Left renal cortex interstitium (tissue), 4 donors: ENCODE measurements around the gene DNAJC7. TPM values are rescaled to one million over a fixed set of nuclear protein-coding genes. Genes with fewer than 3 reads are reported as not detected.
"Not testable (repeated sequence)": the region's sequence is repeated elsewhere in the genome, so short reads cannot be mapped to it uniquely, and the experiment has no call there.

ENCODE experiments used
- DNase-seq, 4 donors: peaks; one replicate each; pipeline ENCODE4 v3.0.0-alpha.2; 2013; ENCODE audit warnings: low read depth in 4 of 4, low spot score in 2 of 4, missing footprints in 1 of 4
- polyA plus RNA-seq, 4 donors: library from polyadenylated mRNA; unstranded; fragments of 120-200 nt; gene quantifications; one replicate each; pipeline ENCODE4 v1.2.1, GENCODE V29; 2013; ENCODE audit not compliant: insufficient read length in 4 of 4

Gene DNAJC7
- polyA plus RNA-seq, 4 donors: 122 to 167 (median 156) TPM

DNA sequence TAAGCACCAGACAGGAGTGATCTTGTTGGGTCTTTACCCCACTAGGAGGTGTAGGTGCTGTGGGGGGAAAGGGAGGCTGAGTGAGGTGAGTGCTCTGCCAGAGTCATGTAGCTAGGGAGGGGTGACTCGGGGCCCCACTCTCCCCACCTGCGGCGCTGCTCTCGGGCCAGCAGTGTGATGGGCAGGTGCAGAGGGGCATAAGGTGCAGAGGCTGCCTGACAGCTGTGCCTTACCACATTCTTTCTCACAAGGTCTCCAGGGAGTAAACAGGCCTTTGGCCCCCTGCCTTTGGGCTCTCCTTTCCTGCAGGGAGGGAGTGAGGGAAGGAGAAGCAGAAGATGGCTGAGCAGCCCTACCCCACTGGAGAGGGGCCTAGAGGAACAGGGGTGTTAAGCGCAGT, 55.1 kb downstream of the DNAJC7 start:
- no peak for DNase-seq

DNA sequence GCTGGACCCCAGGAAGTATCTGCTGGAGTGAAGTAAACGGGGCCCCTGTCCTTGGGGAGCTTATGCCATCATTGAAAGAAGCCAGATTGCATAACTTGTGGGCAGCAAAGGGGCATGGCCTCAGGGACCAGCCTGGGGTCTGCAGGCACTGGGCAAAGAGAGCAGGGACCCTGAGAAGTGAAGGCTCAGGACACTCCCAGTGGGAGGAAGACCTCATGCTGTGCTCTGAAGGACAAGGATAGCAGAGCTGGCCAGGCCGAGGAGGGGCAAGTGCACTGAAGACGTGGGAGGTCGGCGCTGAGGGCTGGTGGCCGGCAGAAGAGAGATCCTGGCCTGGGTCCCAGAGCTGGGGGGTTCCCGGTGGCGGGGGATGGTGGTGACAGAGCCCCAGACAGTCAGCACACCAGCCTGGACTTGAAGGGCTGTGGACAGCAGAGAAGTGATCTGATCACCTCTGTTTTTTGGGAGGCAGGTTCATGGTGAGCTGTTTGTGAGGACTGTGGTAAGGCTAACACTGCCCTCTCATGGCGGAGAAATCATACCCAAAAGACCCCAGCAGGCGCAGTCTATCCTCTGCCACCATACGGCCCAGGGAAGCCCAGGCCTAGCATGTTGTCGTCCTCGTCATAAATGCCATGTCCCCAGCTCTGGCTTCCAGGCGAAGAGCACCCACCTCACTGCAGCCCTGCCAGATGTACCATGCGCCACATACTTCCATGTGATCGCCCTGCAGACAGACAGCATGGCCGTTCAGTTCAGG, 57.7 kb downstream of the DNAJC7 start:
- no peak for DNase-seq

DNA sequence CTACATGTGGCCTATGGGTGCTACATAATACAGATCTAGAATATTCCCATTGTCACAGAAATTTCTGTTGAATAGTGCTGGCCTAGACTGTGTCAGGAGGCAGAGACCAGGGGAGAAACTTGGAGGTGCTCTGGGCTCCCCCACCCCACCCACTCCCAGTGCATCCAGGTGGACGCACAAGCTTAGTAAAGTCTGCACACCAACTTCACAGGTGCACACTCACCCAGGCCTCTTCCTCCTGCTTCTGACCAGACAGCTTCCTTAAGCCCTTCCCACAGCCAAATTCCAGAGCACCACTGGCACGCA, 58.3 kb downstream of the DNAJC7 start:
- DNase-seq: no peak

- DNase-seq: no peak
Observed at GRCh38 chr17:41957869-41958439, 59.3 kb downstream of the DNAJC7 start.

GRCh38 chr17:41957031-41957868, 60.0 kb downstream of the DNAJC7 start:
- no peak for DNase-seq

DNA sequence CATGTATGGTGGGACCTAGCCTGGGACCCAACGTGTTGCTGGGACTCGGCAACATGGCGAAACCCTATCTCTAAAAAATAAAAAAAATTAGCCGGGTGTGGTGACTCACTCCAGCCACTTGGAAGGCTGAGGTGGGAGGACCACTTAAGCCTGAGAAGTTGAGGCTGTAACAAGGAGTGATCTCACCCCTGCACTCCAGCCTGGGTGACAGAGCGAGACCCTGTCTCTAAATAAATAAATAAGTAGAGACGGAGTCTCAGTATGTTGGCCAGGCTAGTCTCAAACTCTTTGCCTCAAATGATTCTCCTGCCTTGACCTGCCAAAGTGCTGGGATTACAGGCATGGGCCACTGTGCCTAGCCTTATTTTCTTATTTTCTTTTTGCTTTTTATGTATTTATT, 60.7 kb downstream of the DNAJC7 start:
- no peak for DNase-seq

- no peak for DNase-seq
Observed at GRCh38 chr17:41948762-41949460, 68.3 kb downstream of the DNAJC7 start.

DNA sequence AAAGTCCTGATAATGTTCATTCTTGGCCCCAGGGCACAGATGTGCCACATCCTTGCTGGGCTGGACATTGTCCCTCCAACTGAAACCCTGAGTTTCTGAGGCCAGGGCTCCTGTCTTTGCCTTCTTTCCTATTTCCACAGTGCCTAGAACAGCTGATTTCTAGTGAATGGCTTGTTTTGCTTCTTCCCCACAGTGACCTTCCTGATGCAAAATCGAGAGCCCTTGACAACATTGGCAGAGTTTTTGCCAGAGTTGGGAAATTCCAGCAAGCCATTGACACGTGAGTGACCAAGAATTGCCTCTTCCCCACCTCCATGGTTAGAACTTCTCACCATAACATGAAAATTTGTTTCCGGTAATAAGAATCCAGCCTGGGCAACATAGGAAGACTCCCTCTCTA, 72.3 kb downstream of the DNAJC7 start:
- no peak for DNase-seq

DNA sequence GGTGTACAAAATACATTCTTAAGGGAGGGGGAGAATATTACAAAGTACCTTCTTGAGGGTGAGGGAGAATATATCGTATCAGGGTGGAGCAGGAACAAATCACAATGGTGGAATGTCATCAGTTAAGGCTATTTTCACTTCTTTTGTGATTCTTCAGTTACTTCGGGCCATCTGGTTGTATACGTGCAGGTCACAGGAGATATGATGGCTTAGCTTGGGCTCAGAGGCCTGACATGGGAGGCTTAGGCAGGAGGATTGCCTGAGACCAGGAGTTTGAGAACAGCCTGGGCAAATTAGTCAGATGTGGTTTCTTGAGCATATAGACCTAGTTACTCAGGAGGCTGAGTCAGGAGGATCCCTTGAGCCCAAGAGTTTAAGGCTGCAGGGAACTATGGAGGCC, 73.7 kb downstream of the DNAJC7 start:
- no peak for DNase-seq

- no peak for DNase-seq
Observed at GRCh38 chr17:41942626-41943373, 74.4 kb downstream of the DNAJC7 start.

DNA sequence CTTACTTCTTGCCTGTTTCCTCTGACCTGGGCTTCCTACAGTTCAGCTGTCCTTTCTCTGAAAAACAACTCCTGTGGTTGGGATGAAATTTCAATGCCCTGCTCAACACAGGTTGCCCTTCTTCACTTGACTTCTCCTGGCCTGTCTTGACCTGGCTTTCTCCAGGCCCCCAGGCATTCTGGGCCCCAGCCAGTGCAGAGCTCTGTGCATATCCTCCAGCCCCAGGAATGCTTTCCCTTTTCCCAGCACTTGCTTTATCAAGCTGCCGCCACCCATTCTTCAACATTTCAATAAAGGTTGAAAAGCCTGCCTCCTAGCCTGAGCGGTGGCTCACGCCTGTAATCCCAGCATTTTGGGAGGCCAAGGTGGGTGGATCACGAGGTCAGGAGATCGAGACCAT, 76.1 kb downstream of the DNAJC7 start:
- DNase-seq: no peak

DNA sequence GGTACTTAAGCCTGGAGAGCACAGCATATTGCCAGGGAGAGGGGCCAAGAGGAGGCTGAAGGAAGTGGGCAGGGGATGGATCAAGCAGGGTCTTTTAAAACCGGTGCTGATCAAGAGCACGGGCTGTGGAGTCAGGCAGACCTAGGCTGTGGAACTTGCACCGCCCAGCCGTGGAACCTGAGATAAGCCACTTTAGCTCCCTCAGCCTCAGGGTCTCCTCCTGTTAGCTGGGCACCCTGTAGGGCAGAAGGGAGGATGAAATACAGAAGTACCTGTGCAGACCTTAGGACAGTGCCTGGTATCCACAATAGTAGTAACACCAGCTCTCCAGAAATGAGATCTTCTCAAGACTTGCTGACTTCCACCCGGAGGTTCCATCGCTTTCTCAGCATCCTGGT, 77.5 kb downstream of the DNAJC7 start:
- DNase-seq: no peak

GRCh38 chr17:41939044-41939692, 78.1 kb downstream of the DNAJC7 start:
- DNase-seq: no peak

- DNase-seq: no peak
Observed at GRCh38 chr17:41937970-41938954, 79.0 kb downstream of the DNAJC7 start.

DNA sequence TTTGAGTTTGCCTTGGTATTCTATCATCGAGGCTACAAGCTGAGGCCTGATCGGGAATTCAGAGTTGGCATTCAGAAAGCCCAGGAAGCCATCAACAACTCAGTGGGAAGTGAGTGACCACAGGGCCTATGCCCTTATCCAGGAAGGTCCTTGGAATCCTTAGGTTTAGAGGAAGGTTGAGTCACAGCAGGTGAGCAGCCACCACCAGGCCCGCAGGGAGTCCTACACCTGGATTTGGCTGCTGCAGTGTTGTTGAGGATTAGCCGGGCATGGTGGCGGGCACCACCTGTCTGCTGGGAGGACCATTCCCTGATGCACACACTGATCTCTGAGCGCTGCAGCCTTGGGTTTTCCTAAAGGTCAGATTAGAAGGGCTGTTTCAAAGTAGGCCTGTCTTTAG, 81.6 kb downstream of the DNAJC7 start:
- DNase-seq: no peak

DNA sequence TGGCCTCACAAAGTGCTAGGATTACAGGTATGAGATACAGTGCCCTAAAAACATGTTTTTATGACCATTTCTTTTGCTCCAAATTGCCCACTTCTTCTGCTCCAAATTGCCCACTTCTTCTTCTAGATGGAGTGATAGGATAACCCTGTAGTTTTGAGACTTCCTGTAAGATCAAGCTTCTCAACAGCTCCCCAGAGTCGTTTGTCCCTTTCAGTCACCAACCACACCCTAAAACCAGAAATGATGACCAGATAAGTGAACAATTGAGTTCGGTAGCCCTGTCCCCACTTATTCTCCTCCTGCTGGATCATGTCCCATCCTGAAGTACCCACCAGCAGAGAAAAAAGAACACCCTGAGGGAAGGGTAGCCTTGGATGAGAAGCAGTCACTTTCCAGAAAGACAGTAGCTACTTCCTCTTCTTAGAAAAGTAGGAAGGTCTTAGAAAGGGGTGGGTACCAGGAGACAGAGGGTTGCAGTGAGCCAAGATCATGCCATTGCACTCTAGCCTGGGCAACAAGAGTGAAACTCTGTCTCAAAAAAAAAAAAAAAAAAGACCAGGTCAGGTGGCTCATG, 84.3 kb downstream of the DNAJC7 start:
- no peak for DNase-seq

DNA sequence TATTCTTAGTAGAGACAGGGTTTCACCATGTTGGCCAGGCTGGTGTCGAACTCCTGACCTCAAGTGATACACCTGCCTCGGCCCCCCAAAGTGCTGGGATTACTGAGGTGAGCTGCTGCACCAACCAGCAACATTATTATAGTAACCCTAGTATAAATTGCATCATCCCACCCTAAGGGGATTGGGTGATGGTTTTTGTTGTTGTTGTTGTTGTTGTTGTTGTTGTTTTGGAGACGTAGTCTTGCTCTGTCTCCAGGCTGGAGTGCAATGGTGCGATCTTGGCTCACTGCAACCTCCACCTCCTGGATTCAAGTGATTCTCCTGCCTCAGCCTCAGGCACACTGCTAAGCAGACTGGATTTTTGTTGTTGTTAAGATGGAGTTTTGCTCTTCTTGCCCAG, 85.5 kb downstream of the DNAJC7 start:
- DNase-seq: not testable (repeated sequence)

GRCh38 chr17:41930833-41931156, 86.4 kb downstream of the DNAJC7 start:
- not testable (repeated sequence) for DNase-seq
